GM23338 (cell line): Measurements from ENCODE around the gene CYS1. TPM values are rescaled to one million over a fixed set of nuclear protein-coding genes. Genes with fewer than 3 reads are reported as not detected.

ENCODE experiments used
- ATAC-seq: fragments of 200-7000 bp; cut with Tn5 transposase; 3 replicates; pipeline ENCODE4 v1.9.1; 2020
- DNase-seq: peaks from one replicate; pipeline ENCODE4 v3.0.0-alpha.2; 2015; ENCODE audit warnings: low spot score
- H2AFZ ChIP-seq: fragments of 200-600 bp; sonication (generic); 2 replicates; pipeline ENCODE4 v1.8.0; 2016; ENCODE audit warnings: antibody characterized with exemption, mild to moderate bottlenecking, moderate library complexity
- H3F3A ChIP-seq: fragments of 200-600 bp; sonication (generic); replicated peaks from 2 replicates; pipeline ENCODE4 v1.8.0; 2017; ENCODE audit warnings: antibody characterized with exemption, mixed run types, low read depth
- H3K27ac ChIP-seq: fragments of 200-600 bp; sonication (generic); 2 replicates; pipeline ENCODE4 v1.6.1; 2016; ENCODE audit warnings: low read depth
- H3K27me3 ChIP-seq: fragments of 200-600 bp; sonication (generic); 2 replicates; pipeline ENCODE4 v1.8.0; 2016; ENCODE audit warnings: mild to moderate bottlenecking, mixed run types, moderate library complexity; ENCODE audit not compliant: insufficient read depth
- H3K36me3 ChIP-seq: fragments of 200-600 bp; sonication (generic); 2 replicates; pipeline ENCODE4 v1.8.0; 2016; ENCODE audit warnings: mild to moderate bottlenecking; ENCODE audit not compliant: insufficient read depth
- H3K4me1 ChIP-seq: fragments of 200-600 bp; sonication (generic); 2 replicates; pipeline ENCODE4 v1.8.0; 2016; ENCODE audit warnings: mild to moderate bottlenecking, moderate library complexity; ENCODE audit not compliant: insufficient read depth
- H3K4me2 ChIP-seq: fragments of 200-600 bp; sonication (generic); 2 replicates; pipeline ENCODE4 v1.7.1; 2017; ENCODE audit warnings: mixed run types
- H3K4me3 ChIP-seq: fragments of 200-600 bp; sonication (generic); 2 replicates; pipeline ENCODE4 v1.6.1; 2016; ENCODE audit warnings: mixed run types
- H3K79me2 ChIP-seq: fragments of 200-600 bp; sonication (generic); replicated peaks from 2 replicates; pipeline ENCODE4 v1.8.0; 2017; ENCODE audit warnings: mild to moderate bottlenecking; ENCODE audit not compliant: insufficient read depth
- H3K9me2 ChIP-seq: fragments of 200-600 bp; sonication (generic); 2 replicates; pipeline ENCODE4 v1.8.0; 2017; ENCODE audit not compliant: insufficient read depth
- H4K20me1 ChIP-seq: fragments of 200-600 bp; sonication (generic); replicated peaks from 2 replicates; pipeline ENCODE4 v1.8.0; 2017; ENCODE audit warnings: mild to moderate bottlenecking; ENCODE audit not compliant: insufficient read depth
- H3K27ac Mint-ChIP-seq: 2 replicates; pipeline ENCODE4 v1.8.0; 2020; ENCODE audit warnings: inconsistent platforms, mild to moderate bottlenecking, moderate library complexity, mixed read lengths
- H3K27me3 Mint-ChIP-seq: 3 replicates; pipeline ENCODE4 v1.8.0; 2022; ENCODE audit warnings: low read depth, mild to moderate bottlenecking, moderate library complexity, mixed read lengths, inconsistent platforms; ENCODE audit not compliant: insufficient read depth, poor library complexity
- H3K36me3 Mint-ChIP-seq: 3 replicates; pipeline ENCODE4 v1.8.0; 2021; ENCODE audit warnings: low read depth, mild to moderate bottlenecking, inconsistent platforms, moderate library complexity, mixed read lengths
- H3K4me1 Mint-ChIP-seq: 3 replicates; pipeline ENCODE4 v1.8.0; 2020; ENCODE audit warnings: mild to moderate bottlenecking, inconsistent platforms, mixed read lengths
- H3K4me3 Mint-ChIP-seq: 3 replicates; pipeline ENCODE4 v1.8.0; 2021; ENCODE audit warnings: moderate library complexity, mild to moderate bottlenecking, inconsistent platforms, mixed read lengths
- H3K9me3 Mint-ChIP-seq: 3 replicates; pipeline ENCODE4 v1.8.0; 2020; ENCODE audit warnings: moderate library complexity, mild to moderate bottlenecking, inconsistent platforms, mixed read lengths
- ETS1 ChIP-seq: IDR thresholded peaks from 2 replicates; pipeline ENCODE4 v1.6.1; 2016; ENCODE audit warnings: antibody characterized with exemption
- EZH2phosphoT487 ChIP-seq: fragments of 200-600 bp; sonication (generic); IDR thresholded peaks from one replicate; pipeline ENCODE4 v1.8.1; 2018; ENCODE audit warnings: antibody characterized with exemption; ENCODE audit not compliant: unreplicated experiment
- JUNB ChIP-seq: IDR thresholded peaks from one replicate; pipeline ENCODE4 v1.6.1; 2016; ENCODE audit warnings: antibody characterized with exemption; ENCODE audit not compliant: unreplicated experiment
- NANOG ChIP-seq: IDR thresholded peaks from 2 replicates; pipeline ENCODE4 v1.6.1; 2016; ENCODE audit warnings: antibody characterized with exemption, borderline replicate concordance
- STAT1 ChIP-seq: IDR thresholded peaks from one replicate; pipeline ENCODE4 v1.6.1; 2016; ENCODE audit warnings: antibody characterized with exemption; ENCODE audit not compliant: unreplicated experiment
- ZNF114 ChIP-seq: fragments of 250-450 bp; sonication (Bioruptor Pico); IDR thresholded peaks from 2 replicates; pipeline ENCODE4 v1.5.0; 2020; ENCODE audit warnings: mild to moderate bottlenecking, moderate library complexity
- ZNF331 ChIP-seq: fragments of 250-450 bp; sonication (Bioruptor Pico); IDR thresholded peaks from 2 replicates; pipeline ENCODE4 v1.5.0; 2020; ENCODE audit warnings: low read depth, mild to moderate bottlenecking, moderate library complexity
- polyA plus RNA-seq: library from polyadenylated mRNA; unstranded; fragments of >200 nt; fragmentation: Nextera tagmentation; extraction: Ambion mirVana; gene quantifications from 2 replicates; pipeline ENCODE4 v1.2.1, GENCODE V29; 2016
- total RNA-seq: library from RNA; depleted of rRNA; stranded (reverse); fragments of >200 nt; shearing (Covaris generic); gene quantifications from 2 replicates; pipeline ENCODE4 v1.2.3, GENCODE V29; 2014

Gene CYS1
- total and polyA plus RNA-seq, 2 experiments from 2014 or later, result 0.31 to 0.32 TPM

DNA sequence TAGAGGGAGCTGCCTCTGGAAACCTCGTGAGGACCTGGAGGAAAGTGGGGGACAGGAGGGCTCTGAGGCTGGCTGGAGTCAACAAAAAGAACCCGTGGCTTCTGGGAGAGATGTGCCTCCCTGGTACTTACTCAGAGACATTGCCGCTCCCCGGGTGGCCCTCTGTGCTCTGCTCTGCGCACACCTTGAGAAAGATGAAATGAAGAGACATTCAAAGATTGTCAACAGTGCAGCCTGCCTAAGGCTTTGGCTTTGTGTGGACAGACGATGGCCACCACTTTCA lies 14.5 kb downstream of the CYS1 start:
- H4K20me1 ChIP-seq, result no peaks in the 10 kb centered on the region
- no peak overlapping the region for H3K27ac Mint-ChIP-seq
- peaks cover 10% of the 10 kb centered on the region for H3K4me1 Mint-ChIP-seq
- H3F3A ChIP-seq, result no peaks in the 10 kb centered on the region
- no peaks in the 10 kb centered on the region; the same call in 1 of the 2 replicates for H3K4me1 ChIP-seq
- H3K27me3 Mint-ChIP-seq, result peaks cover 6% of the 10 kb centered on the region
- peaks cover 4% of the 10 kb centered on the region; the same call in 1 of the 3 replicates for H3K36me3 Mint-ChIP-seq
- H2AFZ ChIP-seq, result no peak overlapping the region
- H3K4me3 Mint-ChIP-seq, result no peak overlapping the region
- no peak overlapping the region for H3K27ac ChIP-seq
- no peak for TF ChIP-seq EZH2phosphoT487
- no peak for TF ChIP-seq NANOG
- TF ChIP-seq ZNF331 (CRISPR knock-in tag), result no peak
- no peak for TF ChIP-seq STAT1
- TF ChIP-seq JUNB, result no peak
- no peak for TF ChIP-seq ZNF114 (CRISPR knock-in tag)
- no peak for TF ChIP-seq ETS1
- DNase-seq, result no peak
- H3K27me3 ChIP-seq, result no peaks in the 10 kb centered on the region
- no peaks in the 10 kb centered on the region for H3K79me2 ChIP-seq
- H3K4me3 ChIP-seq, result no peak overlapping the region
- peaks cover 10% of the 10 kb centered on the region; the same call in 2 of the 3 replicates for H3K9me3 Mint-ChIP-seq
- H3K9me2 ChIP-seq, result no peaks in the 10 kb centered on the region
- H3K36me3 ChIP-seq, result no peaks in the 10 kb centered on the region
- no peak for ATAC-seq
- H3K4me2 ChIP-seq, result no peak overlapping the region

- peak; percentile 80 for ATAC-seq
- Histone ChIP-seq H3K4me1 (no peaks in the 10 kb centered on the region; the same call in 1 of the 2 replicates), H3K9me2 (no peaks in the 10 kb centered on the region), H3K79me2 (no peaks in the 10 kb centered on the region), H3K27me3 (no peaks in the 10 kb centered on the region), H3K36me3 (no peaks in the 10 kb centered on the region), H3F3A (no peaks in the 10 kb centered on the region), H3K27ac (no peak overlapping the region), H3K4me3 (no peak overlapping the region), H4K20me1 (no peaks in the 10 kb centered on the region), H3K4me2 (no peak overlapping the region), H2AFZ (no peak overlapping the region)
- H3K27ac Mint-ChIP-seq, result no peak overlapping the region
- peaks cover 10% of the 10 kb centered on the region; the same call in 2 of the 3 replicates for H3K9me3 Mint-ChIP-seq
- peaks cover 10% of the 10 kb centered on the region for H3K4me1 Mint-ChIP-seq
- peaks cover 6% of the 10 kb centered on the region for H3K27me3 Mint-ChIP-seq
- peaks cover 4% of the 10 kb centered on the region; the same call in 1 of the 3 replicates for H3K36me3 Mint-ChIP-seq
- no peak for DNase-seq
- TF ChIP-seq STAT1 (no peak), ZNF331 (CRISPR knock-in tag) (no peak)
- H3K4me3 Mint-ChIP-seq, result no peak overlapping the region; the same call in 2 of the 3 replicates
These were observed 15.1 kb downstream of the CYS1 start for GRCh38 chr2:10064932-10065772.

GRCh38 chr2:10063566-10063965 lies 16.6 kb downstream of the CYS1 start:
- Histone ChIP-seq H3F3A (no peaks in the 10 kb centered on the region), H3K27ac (no peak overlapping the region), H3K4me3 (no peak overlapping the region), H3K79me2 (no peaks in the 10 kb centered on the region), H4K20me1 (no peaks in the 10 kb centered on the region), H3K9me2 (no peaks in the 10 kb centered on the region), H3K36me3 (no peaks in the 10 kb centered on the region), H3K27me3 (no peaks in the 10 kb centered on the region), H3K4me1 (no peaks in the 10 kb centered on the region; the same call in 1 of the 2 replicates), H2AFZ (no peak overlapping the region), H3K4me2 (no peak overlapping the region)
- ATAC-seq (no peak), DNase-seq (no peak)
- H3K27me3 Mint-ChIP-seq, result peaks cover 9% of the 10 kb centered on the region
- H3K4me1 Mint-ChIP-seq, result peaks cover 10% of the 10 kb centered on the region
- no peak overlapping the region for H3K4me3 Mint-ChIP-seq
- H3K27ac Mint-ChIP-seq, result no peak overlapping the region
- H3K9me3 Mint-ChIP-seq, result peaks cover 10% of the 10 kb centered on the region; the same call in 2 of the 3 replicates
- peaks cover 4% of the 10 kb centered on the region; the same call in 1 of the 3 replicates for H3K36me3 Mint-ChIP-seq
- TF ChIP-seq JUNB, result no peak
- no peak for TF ChIP-seq STAT1
